Measurements from ENCODE around the gene PTPN11. TPM values are rescaled to one million over a fixed set of nuclear protein-coding genes. Genes with fewer than 3 reads are reported as not detected.
"Not testable (repeated sequence)": the region's sequence is repeated elsewhere in the genome, so short reads cannot be mapped to it uniquely, and the experiment has no call there.

PTPN11 gene
- total and polyA plus RNA-seq, 5 donors from 2014 or later: 51.9 to 66.9 (median 60.2) TPM

DNA sequence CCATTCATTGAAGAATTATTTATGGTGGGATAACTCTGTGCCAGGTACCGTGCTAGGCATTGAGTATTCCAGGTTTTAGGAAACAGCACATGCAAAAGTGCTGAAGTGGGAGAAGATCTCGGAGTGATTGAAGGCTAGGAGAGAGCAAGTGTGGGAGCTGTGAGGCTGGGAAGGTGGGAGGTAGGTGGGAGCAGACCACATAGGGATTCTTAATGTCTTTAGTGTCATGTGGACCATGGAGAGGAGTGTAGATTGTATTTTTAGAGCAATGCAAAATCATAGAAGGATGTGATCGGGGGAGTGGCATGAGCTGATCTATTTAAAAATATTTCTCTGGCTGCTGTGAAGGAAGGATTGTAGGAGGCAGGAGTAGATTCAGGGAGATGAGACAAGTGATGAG is 5.4 kb downstream of the PTPN11 start:
- Mint-ChIP-seq H3K4me1 (peaks cover 19 to 72% (median 46%) of the 10 kb centered on the region in 4 donors), H3K9me3 (peaks cover 0 to 1% (median 0%) of the 10 kb centered on the region in 7 donors), H3K27me3 (no peaks in the 10 kb centered on the region), H3K27ac (peak overlapping the region in 2 of 3 donors; percentile 49 to 87), H3K4me3 (peak overlapping the region in 2 of 4 donors; percentile 8 to 36), H3K36me3 (peaks cover 4% of the 10 kb centered on the region)
- H3K4me3 ChIP-seq (ENCODE audit: low read depth, low read length): no peak overlapping the region
- peaks cover 2% of the 10 kb centered on the region for H3K36me3 ChIP-seq (ENCODE audit: control insufficient read depth, insufficient read depth, low read length)
- H3K27me3 ChIP-seq (ENCODE audit: control insufficient read depth, insufficient read depth, low read length): no peaks in the 10 kb centered on the region
- no peak overlapping the region for H3K27ac ChIP-seq (ENCODE audit: insufficient read depth, low read length, poor library complexity, severe bottlenecking)
- H3K9me3 ChIP-seq (ENCODE audit: control insufficient read depth in 2 of 2, low read length in 2 of 2): no peaks in the 10 kb centered on the region
- DNase-seq (no peak), ATAC-seq (ENCODE audit: low read depth in 2 of 2) (no peak)
- H3K4me1 ChIP-seq (ENCODE audit: control insufficient read depth, insufficient read depth, low read length, poor library complexity, severe bottlenecking): peaks cover 28% of the 10 kb centered on the region

DNA sequence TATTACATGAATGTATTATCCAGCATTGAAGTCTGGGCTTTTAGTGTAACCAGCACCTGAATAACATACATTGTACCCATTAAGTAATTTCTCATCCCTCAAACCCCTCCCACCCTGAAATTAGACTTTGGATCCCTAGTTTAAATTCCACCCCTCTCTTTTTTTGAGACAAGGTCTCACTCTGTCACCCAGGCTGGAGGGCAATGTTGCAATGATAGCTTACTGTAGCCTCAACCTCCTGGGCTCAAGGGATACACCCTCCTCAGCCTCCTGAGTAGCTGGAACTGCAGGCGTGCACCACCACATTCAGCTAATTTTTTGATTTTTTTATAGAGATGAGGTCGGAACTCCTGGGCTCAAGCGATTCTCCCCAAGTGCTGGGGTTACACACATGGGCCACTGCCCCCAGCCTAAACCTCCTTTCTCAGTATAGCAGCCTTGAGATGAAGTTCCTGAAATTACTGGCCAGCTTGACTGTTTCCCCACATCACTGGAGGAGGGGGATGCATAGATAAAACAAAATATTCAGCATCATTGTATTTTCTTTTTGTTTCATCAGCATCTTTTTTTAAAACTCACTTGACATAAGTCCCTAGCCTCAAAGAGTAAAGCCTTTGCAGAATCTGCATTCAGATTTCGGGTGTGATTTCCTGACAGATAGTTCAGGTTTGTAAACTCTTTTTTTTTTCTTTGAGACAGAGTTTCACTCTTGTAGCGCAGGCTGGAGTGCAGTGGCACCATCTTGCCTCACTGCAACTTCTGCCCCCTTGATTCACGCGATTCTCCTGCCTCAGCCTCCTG is 7.0 kb downstream of the PTPN11 start:
- Mint-ChIP-seq H3K27ac (no peak overlapping the region), H3K4me3 (no peak overlapping the region), H3K4me1 (peaks cover 14 to 63% (median 33%) of the 10 kb centered on the region in 4 donors), H3K36me3 (peaks cover 4% of the 10 kb centered on the region), H3K27me3 (no peaks in the 10 kb centered on the region), H3K9me3 (peaks cover 0 to 1% (median 0%) of the 10 kb centered on the region in 7 donors)
- H3K27me3 ChIP-seq (ENCODE audit: control insufficient read depth, insufficient read depth, low read length): no peaks in the 10 kb centered on the region
- no peak for DNase-seq
- no peak overlapping the region for H3K27ac ChIP-seq (ENCODE audit: insufficient read depth, low read length, poor library complexity, severe bottlenecking)
- H3K4me1 ChIP-seq (ENCODE audit: control insufficient read depth, insufficient read depth, low read length, poor library complexity, severe bottlenecking): peaks cover 13% of the 10 kb centered on the region
- ATAC-seq (ENCODE audit: low read depth in 2 of 2): no peak
- H3K4me3 ChIP-seq (ENCODE audit: low read depth, low read length): no peak overlapping the region
- H3K36me3 ChIP-seq (ENCODE audit: control insufficient read depth, insufficient read depth, low read length): peaks cover 2% of the 10 kb centered on the region
- no peaks in the 10 kb centered on the region for H3K9me3 ChIP-seq (ENCODE audit: control insufficient read depth in 2 of 2, low read length in 2 of 2)

DNA sequence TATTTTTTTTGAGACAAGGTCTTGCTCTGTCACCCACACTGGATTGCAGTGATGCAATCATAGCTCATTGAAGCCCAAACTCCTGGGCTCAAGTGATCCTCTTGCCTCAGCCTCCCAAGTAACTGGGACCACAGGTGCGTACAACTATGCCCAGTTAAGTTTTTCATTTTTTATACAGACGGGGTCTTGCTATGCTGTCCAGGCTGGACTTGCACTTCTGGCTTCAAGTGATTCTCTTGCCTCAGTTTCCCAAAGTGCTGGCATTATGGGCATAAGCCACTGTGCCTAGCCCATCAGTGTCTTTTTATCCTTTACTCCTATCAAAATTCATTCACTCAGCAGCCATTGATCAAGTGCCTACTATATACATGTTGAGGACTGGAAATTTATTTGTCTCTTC is 9.0 kb downstream of the PTPN11 start:
- no peaks in the 10 kb centered on the region for H3K27me3 Mint-ChIP-seq
- peaks cover 0 to 1% (median 0%) of the 10 kb centered on the region in 7 donors for H3K9me3 Mint-ChIP-seq
- Histone ChIP-seq H3K27me3 (ENCODE audit: control insufficient read depth, insufficient read depth, low read length) (no peaks in the 10 kb centered on the region), H3K36me3 (ENCODE audit: control insufficient read depth, insufficient read depth, low read length) (peaks cover 9% of the 10 kb centered on the region), H3K4me1 (ENCODE audit: control insufficient read depth, insufficient read depth, low read length, poor library complexity, severe bottlenecking) (peaks cover 3% of the 10 kb centered on the region), H3K4me3 (ENCODE audit: low read depth, low read length) (no peak overlapping the region), H3K9me3 (ENCODE audit: control insufficient read depth in 2 of 2, low read length in 2 of 2) (no peaks in the 10 kb centered on the region), H3K27ac (ENCODE audit: insufficient read depth, low read length, poor library complexity, severe bottlenecking) (no peak overlapping the region)
- DNase-seq (no peak), ATAC-seq (ENCODE audit: low read depth in 2 of 2) (no peak)
- H3K4me1 Mint-ChIP-seq: peaks cover 16 to 58% (median 28%) of the 10 kb centered on the region in 4 donors
- peak overlapping the region in 1 of 3 donors; percentile 63 for H3K27ac Mint-ChIP-seq
- peaks cover 15% of the 10 kb centered on the region for H3K36me3 Mint-ChIP-seq
- H3K4me3 Mint-ChIP-seq: no peak overlapping the region

DNA sequence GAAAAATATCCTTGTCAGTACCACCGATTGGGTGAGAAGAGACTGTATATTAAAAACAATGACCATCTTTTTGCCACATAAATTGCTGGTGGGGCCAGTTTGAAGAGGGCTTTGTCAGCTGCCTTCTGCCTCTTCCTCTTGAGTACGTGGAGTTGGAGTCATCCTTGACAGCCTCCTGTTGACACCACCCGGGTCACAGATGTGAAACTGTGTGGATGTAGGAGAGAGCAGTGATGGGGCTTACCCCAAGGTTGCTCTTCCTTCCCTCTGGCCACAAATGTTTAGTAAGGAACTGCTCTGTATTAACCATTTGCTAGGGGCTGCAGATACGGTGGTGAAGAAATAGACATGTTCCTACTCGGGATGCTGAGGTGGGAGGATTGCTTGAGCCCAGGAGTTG is 12.2 kb downstream of the PTPN11 start:
- no peak overlapping the region for H3K27ac ChIP-seq (ENCODE audit: insufficient read depth, low read length, poor library complexity, severe bottlenecking)
- no peaks in the 10 kb centered on the region for H3K4me1 ChIP-seq (ENCODE audit: control insufficient read depth, insufficient read depth, low read length, poor library complexity, severe bottlenecking)
- Mint-ChIP-seq H3K4me1 (peaks cover 12 to 42% (median 18%) of the 10 kb centered on the region in 4 donors), H3K9me3 (no peaks in the 10 kb centered on the region), H3K27me3 (no peaks in the 10 kb centered on the region), H3K4me3 (peak overlapping the region in 1 of 4 donors; percentile 33), H3K27ac (peak overlapping the region in 1 of 3 donors; percentile 79), H3K36me3 (peaks cover 15% of the 10 kb centered on the region)
- peaks cover 9% of the 10 kb centered on the region for H3K36me3 ChIP-seq (ENCODE audit: control insufficient read depth, insufficient read depth, low read length)
- no peak for ATAC-seq (ENCODE audit: low read depth in 2 of 2)
- H3K27me3 ChIP-seq (ENCODE audit: control insufficient read depth, insufficient read depth, low read length): no peaks in the 10 kb centered on the region
- DNase-seq: no peak
- no peaks in the 10 kb centered on the region for H3K9me3 ChIP-seq (ENCODE audit: control insufficient read depth in 2 of 2, low read length in 2 of 2)
- no peak overlapping the region for H3K4me3 ChIP-seq (ENCODE audit: low read depth, low read length)

DNA sequence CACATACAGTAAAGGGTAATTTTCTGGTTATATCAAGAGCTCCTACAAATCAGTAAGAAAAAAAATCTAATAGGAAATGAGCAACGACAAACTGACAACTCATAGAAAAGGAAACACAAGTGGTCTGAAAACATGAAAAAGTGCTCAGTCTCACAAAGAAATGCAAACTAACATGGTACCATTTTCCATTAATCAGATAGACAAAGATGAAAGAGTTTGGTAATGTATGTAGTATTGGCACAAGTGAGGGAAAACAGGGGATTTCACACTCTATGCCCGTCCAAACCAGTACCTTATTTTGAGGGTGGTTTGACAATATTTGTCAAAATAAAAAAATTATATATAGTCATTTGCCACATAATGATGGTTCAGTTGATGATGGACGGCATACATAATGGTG is 13.2 kb downstream of the PTPN11 start:
- no peak overlapping the region for H3K27ac ChIP-seq (ENCODE audit: insufficient read depth, low read length, poor library complexity, severe bottlenecking)
- H3K27me3 Mint-ChIP-seq: no peaks in the 10 kb centered on the region
- H3K4me1 ChIP-seq (ENCODE audit: control insufficient read depth, insufficient read depth, low read length, poor library complexity, severe bottlenecking): no peaks in the 10 kb centered on the region
- no peak overlapping the region for H3K4me3 ChIP-seq (ENCODE audit: low read depth, low read length)
- H3K36me3 ChIP-seq (ENCODE audit: control insufficient read depth, insufficient read depth, low read length): peaks cover 6% of the 10 kb centered on the region
- no peak overlapping the region for H3K4me3 Mint-ChIP-seq
- ATAC-seq (ENCODE audit: low read depth in 2 of 2) (no peak), DNase-seq (no peak)
- peaks cover 12 to 41% (median 23%) of the 10 kb centered on the region in 4 donors for H3K4me1 Mint-ChIP-seq
- no peaks in the 10 kb centered on the region for H3K9me3 ChIP-seq (ENCODE audit: control insufficient read depth in 2 of 2, low read length in 2 of 2)
- peaks cover 15% of the 10 kb centered on the region for H3K36me3 Mint-ChIP-seq
- H3K27me3 ChIP-seq (ENCODE audit: control insufficient read depth, insufficient read depth, low read length): no peaks in the 10 kb centered on the region
- H3K27ac Mint-ChIP-seq: no peak overlapping the region
- H3K9me3 Mint-ChIP-seq: no peaks in the 10 kb centered on the region

DNA sequence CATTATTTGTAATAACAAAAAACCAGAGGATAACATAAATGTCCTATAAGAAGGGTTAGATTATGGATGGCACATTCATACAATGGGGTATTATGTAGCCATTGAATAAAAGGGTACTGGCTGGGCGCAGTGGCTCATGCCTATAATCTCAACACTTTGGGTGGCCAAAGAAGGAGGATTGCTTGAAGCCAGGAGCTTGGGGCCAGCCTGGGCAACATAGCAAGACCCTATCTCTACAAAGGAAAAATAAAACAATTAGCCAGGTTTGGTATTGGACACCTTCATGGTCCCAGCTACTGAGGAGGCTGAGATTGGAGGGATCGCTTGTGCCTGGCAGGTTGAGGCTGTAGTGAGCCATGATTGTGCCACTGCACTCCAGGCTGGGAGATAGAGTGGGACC is 14.8 kb downstream of the PTPN11 start:
- H3K4me3 Mint-ChIP-seq: no peak overlapping the region
- peaks cover 24 to 42% (median 30%) of the 10 kb centered on the region in 4 donors for H3K4me1 Mint-ChIP-seq
- no peak for DNase-seq
- no peaks in the 10 kb centered on the region for H3K4me1 ChIP-seq (ENCODE audit: control insufficient read depth, insufficient read depth, low read length, poor library complexity, severe bottlenecking)
- no peak overlapping the region for H3K4me3 ChIP-seq (ENCODE audit: low read depth, low read length)
- H3K27ac ChIP-seq (ENCODE audit: insufficient read depth, low read length, poor library complexity, severe bottlenecking): no peak overlapping the region
- no peak overlapping the region for H3K27ac Mint-ChIP-seq
- no peaks in the 10 kb centered on the region for H3K9me3 Mint-ChIP-seq
- peaks cover 11% of the 10 kb centered on the region for H3K36me3 Mint-ChIP-seq
- peaks cover 6% of the 10 kb centered on the region for H3K36me3 ChIP-seq (ENCODE audit: control insufficient read depth, insufficient read depth, low read length)
- H3K27me3 Mint-ChIP-seq: no peaks in the 10 kb centered on the region
- H3K9me3 ChIP-seq (ENCODE audit: control insufficient read depth in 2 of 2, low read length in 2 of 2): no peaks in the 10 kb centered on the region
- H3K27me3 ChIP-seq (ENCODE audit: control insufficient read depth, insufficient read depth, low read length): no peaks in the 10 kb centered on the region
- no peak for ATAC-seq (ENCODE audit: low read depth in 2 of 2)

DNA sequence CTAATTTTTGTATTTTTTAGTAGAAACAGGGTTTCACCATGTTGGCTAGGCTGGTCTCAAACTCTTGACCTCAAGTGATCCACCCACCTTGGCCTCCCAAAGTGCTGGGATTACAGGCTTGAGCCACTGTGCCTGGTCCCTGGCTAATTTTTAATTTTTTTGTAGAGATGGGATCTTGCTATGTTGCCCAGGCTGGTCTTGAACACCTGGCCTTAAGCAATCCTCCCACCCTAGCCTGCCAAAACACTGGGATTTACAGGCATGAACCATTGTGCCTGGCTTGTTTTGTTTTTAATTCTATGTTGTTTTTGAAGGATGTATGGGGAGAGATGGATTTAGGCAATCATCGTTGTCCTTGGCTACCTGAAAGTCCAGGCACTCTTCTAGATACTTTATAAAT is 19.9 kb downstream of the PTPN11 start:
- not testable (repeated sequence) for H3K9me3 ChIP-seq (ENCODE audit: control insufficient read depth in 2 of 2, low read length in 2 of 2); H3K4me1 ChIP-seq (ENCODE audit: control insufficient read depth, insufficient read depth, low read length, poor library complexity, severe bottlenecking); H3K27me3 Mint-ChIP-seq; H3K4me3 ChIP-seq (ENCODE audit: low read depth, low read length); H3K36me3 Mint-ChIP-seq; DNase-seq; H3K27ac ChIP-seq (ENCODE audit: insufficient read depth, low read length, poor library complexity, severe bottlenecking); H3K27ac Mint-ChIP-seq; H3K36me3 ChIP-seq (ENCODE audit: control insufficient read depth, insufficient read depth, low read length); H3K9me3 Mint-ChIP-seq; ATAC-seq (ENCODE audit: low read depth in 2 of 2); H3K27me3 ChIP-seq (ENCODE audit: control insufficient read depth, insufficient read depth, low read length); H3K4me3 Mint-ChIP-seq
- peaks cover 18 to 28% (median 20%) of the 10 kb centered on the region in 4 donors for H3K4me1 Mint-ChIP-seq

DNA sequence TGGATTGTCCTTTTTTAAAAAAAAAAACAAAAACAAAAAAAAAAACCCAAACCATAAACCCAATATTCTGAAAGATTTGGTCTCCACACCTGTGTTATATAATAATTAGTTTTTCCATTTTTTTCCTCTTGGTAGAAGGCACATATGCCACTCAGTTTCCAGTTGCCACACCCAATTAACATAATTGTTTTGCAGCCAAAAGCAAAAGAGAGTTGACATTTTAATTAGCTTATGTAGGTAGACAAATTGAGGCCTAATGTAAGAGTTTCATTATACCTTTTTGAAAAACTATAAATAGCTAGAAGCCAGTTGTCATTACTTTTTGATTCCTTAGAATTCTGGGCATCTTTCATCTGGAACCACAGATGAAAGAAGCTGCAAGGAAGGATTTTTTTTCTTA is 21.0 kb downstream of the PTPN11 start:
- Histone ChIP-seq H3K9me3 (ENCODE audit: control insufficient read depth in 2 of 2, low read length in 2 of 2) (no peaks in the 10 kb centered on the region), H3K4me3 (ENCODE audit: low read depth, low read length) (no peak overlapping the region), H3K27ac (ENCODE audit: insufficient read depth, low read length, poor library complexity, severe bottlenecking) (no peak overlapping the region), H3K4me1 (ENCODE audit: control insufficient read depth, insufficient read depth, low read length, poor library complexity, severe bottlenecking) (no peaks in the 10 kb centered on the region), H3K36me3 (ENCODE audit: control insufficient read depth, insufficient read depth, low read length) (no peaks in the 10 kb centered on the region), H3K27me3 (ENCODE audit: control insufficient read depth, insufficient read depth, low read length) (no peaks in the 10 kb centered on the region)
- Mint-ChIP-seq H3K4me3 (no peak overlapping the region), H3K27me3 (no peaks in the 10 kb centered on the region), H3K4me1 (peaks cover 19 to 26% (median 22%) of the 10 kb centered on the region in 4 donors), H3K27ac (peak overlapping the region in 1 of 3 donors; percentile 10), H3K9me3 (no peaks in the 10 kb centered on the region), H3K36me3 (peaks cover 2% of the 10 kb centered on the region)
- ATAC-seq (ENCODE audit: low read depth in 2 of 2): no peak
- DNase-seq: no peak
